Spinal cord (tissue), 4 donors: ENCODE measurements around the gene GSTO1. TPM values are rescaled to one million over a fixed set of nuclear protein-coding genes. Genes with fewer than 3 reads are reported as not detected.

Source experiments
- polyA plus RNA-seq, 2 donors: library from polyadenylated mRNA; unstranded; fragments of 120-200 nt; gene quantifications; one replicate each; pipeline ENCODE4 v1.2.1, GENCODE V29; 2013; ENCODE audit not compliant: insufficient read length in 2 of 2
- small RNA-seq: library from RNA; depleted of rRNA; stranded (forward); fragments of <200 nt; gene quantifications from one replicate; pipeline ENCODE3, GENCODE V24; 2014; ENCODE audit warnings: low replicate concordance
- total RNA-seq, 2 donors: library from RNA; depleted of rRNA in 1 of 2; stranded (reverse); fragments of 120-200 nt in 1 of 2; fragments of >200 nt in 1 of 2; gene quantifications; one replicate each; pipeline versions ENCODE4 v1.2.3 to v1.2.4, GENCODE V29; 2013 to 2014

Gene GSTO1
- total and polyA plus RNA-seq, 4 donors = 45.9 to 65.6 (median 56.8) TPM

Small RNA genes lying within 50 kb of the gene (small RNA-seq; reads per million reads assigned to genes)
- gene MIR4482 = not detected
- not detected for gene MIR609

Other genes starting within 250 kb of the GSTO1 start
- 1 to 10 TPM in 1 of 2 donors, under 1 TPM in 1; 0.61 to 1.7 TPM for gene COL17A1, start 169.0 kb upstream of the GSTO1 start, total RNA-seq
- under 1 TPM; 0.35 to 0.47 TPM for gene COL17A1, start 169.0 kb upstream of the GSTO1 start, polyA plus RNA-seq
- 10 to 100 TPM; 11.1 to 11.6 TPM for gene SFR1, start 132.7 kb upstream of the GSTO1 start, total RNA-seq
- 1 to 10 TPM; 6.7 to 6.9 TPM for gene SFR1, start 132.7 kb upstream of the GSTO1 start, polyA plus RNA-seq
- 10 to 100 TPM; 15.0 to 42.5 TPM for gene CFAP43, start 22.5 kb upstream of the GSTO1 start, total RNA-seq
- gene CFAP43, start 22.5 kb upstream of the GSTO1 start, polyA plus RNA-seq = 10 to 100 TPM; 13.4 to 15.7 TPM
- gene GSTO2, start 14.3 kb downstream of the GSTO1 start, total RNA-seq = 1 to 10 TPM; 3.5 to 4.4 TPM
- gene GSTO2, start 14.3 kb downstream of the GSTO1 start, polyA plus RNA-seq = 1 to 10 TPM; 4.4 to 5.6 TPM
- 1 to 10 TPM; 3.1 to 5.7 TPM for gene ITPRIP, start 83.6 kb downstream of the GSTO1 start, total RNA-seq
- gene ITPRIP, start 83.6 kb downstream of the GSTO1 start, polyA plus RNA-seq = 1 to 10 TPM; 4.6 to 5.1 TPM
- 1 to 10 TPM in 1 of 2 donors, under 1 TPM in 1; 0.99 to 2.3 TPM for gene CFAP58, start 98.9 kb downstream of the GSTO1 start, total RNA-seq
- 1 to 10 TPM in 1 of 2 donors, under 1 TPM in 1; 0.74 to 1.1 TPM for gene CFAP58, start 98.9 kb downstream of the GSTO1 start, polyA plus RNA-seq